SU-DHL-6 (cell line): ENCODE results near the gene FBXO42.

Experiments used
- EZH2phosphoT487 ChIP-seq: fragments of 200-600 bp; sonication (generic), shearing (Covaris generic); conservative IDR thresholded peaks from 2 replicates; pipeline ENCODE4 v1.6.1; 2018; ENCODE audit warnings: mild to moderate bottlenecking, antibody characterized with exemption, low read length, moderate library complexity, mixed read lengths
- TF ChIP-seq, protein P1 (sequence below): fragments of 200-600 bp; sonication (generic); IDR thresholded peaks from one replicate; pipeline ENCODE4 v1.5.1; 2017; ENCODE audit warnings: antibody characterized with exemption, mild to moderate bottlenecking, low read length, moderate library complexity; ENCODE audit not compliant: insufficient read depth, poor library complexity, severe bottlenecking

DNA sequence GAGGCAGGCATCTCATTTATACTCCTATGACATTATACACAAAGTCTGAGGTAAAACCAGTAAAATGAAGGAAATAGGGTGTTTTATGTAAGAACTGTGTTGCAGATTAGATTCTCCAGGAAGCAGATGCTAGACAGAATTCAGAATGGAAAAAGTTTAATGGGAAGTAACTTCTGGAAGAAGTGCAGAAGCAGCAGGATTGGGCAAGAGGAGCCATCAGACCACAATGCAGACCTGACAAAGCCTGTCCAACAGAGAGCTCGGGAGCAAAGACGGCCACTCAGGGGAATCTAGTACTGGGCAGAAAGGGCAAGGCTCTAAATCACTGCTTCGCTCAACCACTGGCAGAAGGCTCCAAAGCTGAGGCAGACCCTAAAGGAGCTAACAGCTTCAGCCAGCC, 33.7 kb downstream of the FBXO42 start:
- TF ChIP-seq, protein P1, sequence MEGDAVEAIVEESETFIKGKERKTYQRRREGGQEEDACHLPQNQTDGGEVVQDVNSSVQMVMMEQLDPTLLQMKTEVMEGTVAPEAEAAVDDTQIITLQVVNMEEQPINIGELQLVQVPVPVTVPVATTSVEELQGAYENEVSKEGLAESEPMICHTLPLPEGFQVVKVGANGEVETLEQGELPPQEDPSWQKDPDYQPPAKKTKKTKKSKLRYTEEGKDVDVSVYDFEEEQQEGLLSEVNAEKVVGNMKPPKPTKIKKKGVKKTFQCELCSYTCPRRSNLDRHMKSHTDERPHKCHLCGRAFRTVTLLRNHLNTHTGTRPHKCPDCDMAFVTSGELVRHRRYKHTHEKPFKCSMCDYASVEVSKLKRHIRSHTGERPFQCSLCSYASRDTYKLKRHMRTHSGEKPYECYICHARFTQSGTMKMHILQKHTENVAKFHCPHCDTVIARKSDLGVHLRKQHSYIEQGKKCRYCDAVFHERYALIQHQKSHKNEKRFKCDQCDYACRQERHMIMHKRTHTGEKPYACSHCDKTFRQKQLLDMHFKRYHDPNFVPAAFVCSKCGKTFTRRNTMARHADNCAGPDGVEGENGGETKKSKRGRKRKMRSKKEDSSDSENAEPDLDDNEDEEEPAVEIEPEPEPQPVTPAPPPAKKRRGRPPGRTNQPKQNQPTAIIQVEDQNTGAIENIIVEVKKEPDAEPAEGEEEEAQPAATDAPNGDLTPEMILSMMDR: no peak
- TF ChIP-seq EZH2phosphoT487: no peak
